ENCODE measurements around the gene SLCO6A1. TPM values are rescaled to one million over a fixed set of nuclear protein-coding genes. Genes with fewer than 3 reads are reported as not detected.

Gene SLCO6A1
- polyA plus RNA-seq, 3 donors, result not detected

DNA sequence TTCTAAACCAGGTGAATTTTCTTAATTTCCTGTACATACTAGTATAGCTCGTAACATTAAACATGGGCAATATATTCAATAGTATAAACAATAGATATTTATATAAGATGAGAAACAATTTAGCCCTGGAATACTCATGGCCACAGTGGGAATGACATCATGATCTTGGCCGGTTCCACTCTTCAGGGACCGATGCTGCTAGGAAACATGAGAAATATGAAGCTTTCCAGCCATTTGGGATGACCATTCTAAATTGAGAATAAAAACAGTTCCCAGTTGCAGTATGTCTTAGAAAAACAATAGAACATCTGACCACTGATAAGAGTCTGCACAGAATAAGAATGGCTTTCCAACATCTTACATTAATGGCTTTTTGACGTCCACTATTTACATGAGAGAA, 33.3 kb upstream of the SLCO6A1 start:
- 100% methylated on average over 2 of the region's 4 CpGs for WGBS (ENCODE audit: insufficient coverage)
- Histone ChIP-seq H3K27me3 (ENCODE audit: control insufficient read depth in 2 of 2, insufficient read depth in 2 of 2, low read length in 2 of 2) (no peaks in the 10 kb centered on the region), H4K20me1 (ENCODE audit: insufficient read depth, low read length) (no peaks in the 10 kb centered on the region), H2AFZ (ENCODE audit: insufficient read depth, low read depth, low read length, poor library complexity, severe bottlenecking) (no peak overlapping the region), H3K9ac (ENCODE audit: insufficient read depth, low read length, poor library complexity, severe bottlenecking) (no peak overlapping the region), H3K36me3 (replicated peaks in 1 of 2; ENCODE audit: control insufficient read depth in 1 of 2, insufficient read depth in 2 of 2, low read length in 2 of 2) (no peaks in the 10 kb centered on the region), H3K4me1 (ENCODE audit: control insufficient read depth in 1 of 2, insufficient read depth in 2 of 2, low read length in 2 of 2) (peaks cover 16 to 21% of the 10 kb centered on the region in 2 donors), H3K9me3 (replicated peaks in 1 of 2; ENCODE audit: control insufficient read depth in 1 of 2, insufficient read depth in 1 of 2, low read length in 2 of 2) (peaks cover 0 to 4% of the 10 kb centered on the region in 2 donors), H3K79me2 (ENCODE audit: insufficient read depth, low read length) (no peaks in the 10 kb centered on the region), H3K4me2 (replicated peaks; ENCODE audit: extremely low read depth, low read length, poor library complexity, severe bottlenecking) (no peak overlapping the region), H3K4me3 (replicated peaks in 1 of 3; ENCODE audit: low read depth in 2 of 3, low read length in 3 of 3) (peak overlapping the region in 1 of 3 experiments; percentile 0), H3K27ac (ENCODE audit: low read depth in 1 of 2, low read length in 2 of 2) (peak overlapping the region in 1 of 2 donors; percentile 3)
- intact Hi-C loops (cut with micrococcal nuclease), result no loop called here
- peaks cover 23% of the 10 kb centered on the region for H3K4me1 Mint-ChIP-seq
- H3K4me3 Mint-ChIP-seq, result no peak overlapping the region
- no peak overlapping the region for H3K27ac Mint-ChIP-seq
- DNase-seq, result no peak
- TF ChIP-seq, protein P1, sequence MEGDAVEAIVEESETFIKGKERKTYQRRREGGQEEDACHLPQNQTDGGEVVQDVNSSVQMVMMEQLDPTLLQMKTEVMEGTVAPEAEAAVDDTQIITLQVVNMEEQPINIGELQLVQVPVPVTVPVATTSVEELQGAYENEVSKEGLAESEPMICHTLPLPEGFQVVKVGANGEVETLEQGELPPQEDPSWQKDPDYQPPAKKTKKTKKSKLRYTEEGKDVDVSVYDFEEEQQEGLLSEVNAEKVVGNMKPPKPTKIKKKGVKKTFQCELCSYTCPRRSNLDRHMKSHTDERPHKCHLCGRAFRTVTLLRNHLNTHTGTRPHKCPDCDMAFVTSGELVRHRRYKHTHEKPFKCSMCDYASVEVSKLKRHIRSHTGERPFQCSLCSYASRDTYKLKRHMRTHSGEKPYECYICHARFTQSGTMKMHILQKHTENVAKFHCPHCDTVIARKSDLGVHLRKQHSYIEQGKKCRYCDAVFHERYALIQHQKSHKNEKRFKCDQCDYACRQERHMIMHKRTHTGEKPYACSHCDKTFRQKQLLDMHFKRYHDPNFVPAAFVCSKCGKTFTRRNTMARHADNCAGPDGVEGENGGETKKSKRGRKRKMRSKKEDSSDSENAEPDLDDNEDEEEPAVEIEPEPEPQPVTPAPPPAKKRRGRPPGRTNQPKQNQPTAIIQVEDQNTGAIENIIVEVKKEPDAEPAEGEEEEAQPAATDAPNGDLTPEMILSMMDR (IDR thresholded peaks at IDR 0.05), result no peak
- no peaks in the 10 kb centered on the region for H3K36me3 Mint-ChIP-seq
- peaks cover 0 to 16% (median 3%) of the 10 kb centered on the region in 7 donors for H3K9me3 Mint-ChIP-seq
- H3K27me3 Mint-ChIP-seq (ENCODE audit: low read depth in 3 of 3), result peaks cover 0 to 1% (median 0%) of the 10 kb centered on the region in 3 donors

- Histone ChIP-seq H3K4me3 (replicated peaks in 1 of 3; ENCODE audit: low read depth in 2 of 3, low read length in 3 of 3) (peak overlapping the region in 1 of 3 experiments; percentile 11), H3K9me3 (replicated peaks in 1 of 2; ENCODE audit: control insufficient read depth in 1 of 2, insufficient read depth in 1 of 2, low read length in 2 of 2) (peaks cover 0 to 4% of the 10 kb centered on the region in 2 donors), H2AFZ (ENCODE audit: insufficient read depth, low read depth, low read length, poor library complexity, severe bottlenecking) (no peak overlapping the region), H4K20me1 (ENCODE audit: insufficient read depth, low read length) (no peaks in the 10 kb centered on the region), H3K27ac (ENCODE audit: low read depth in 1 of 2, low read length in 2 of 2) (peak overlapping the region in 1 of 2 donors; percentile 13), H3K9ac (ENCODE audit: insufficient read depth, low read length, poor library complexity, severe bottlenecking) (no peak overlapping the region), H3K36me3 (replicated peaks in 1 of 2; ENCODE audit: control insufficient read depth in 1 of 2, insufficient read depth in 2 of 2, low read length in 2 of 2) (no peaks in the 10 kb centered on the region), H3K4me1 (ENCODE audit: control insufficient read depth in 1 of 2, insufficient read depth in 2 of 2, low read length in 2 of 2) (peaks cover 16 to 21% of the 10 kb centered on the region in 2 donors), H3K4me2 (replicated peaks; ENCODE audit: extremely low read depth, low read length, poor library complexity, severe bottlenecking) (peak overlapping the region; percentile 48), H3K79me2 (ENCODE audit: insufficient read depth, low read length) (no peaks in the 10 kb centered on the region), H3K27me3 (ENCODE audit: control insufficient read depth in 2 of 2, insufficient read depth in 2 of 2, low read length in 2 of 2) (no peaks in the 10 kb centered on the region)
- H3K4me3 Mint-ChIP-seq, result no peak overlapping the region
- peak overlapping the region; percentile 22 to 91 (median 73) for H3K27ac Mint-ChIP-seq
- no peaks in the 10 kb centered on the region for H3K36me3 Mint-ChIP-seq
- H3K27me3 Mint-ChIP-seq (ENCODE audit: low read depth in 3 of 3), result peaks cover 0 to 1% (median 0%) of the 10 kb centered on the region in 3 donors
- peak; percentile 78 to 90 (median 79) for DNase-seq
- H3K4me1 Mint-ChIP-seq, result peaks cover 23% of the 10 kb centered on the region
- H3K9me3 Mint-ChIP-seq, result peaks cover 0 to 16% (median 3%) of the 10 kb centered on the region in 7 donors
- intact Hi-C loops (cut with micrococcal nuclease), result no loop called here
- WGBS (ENCODE audit: insufficient coverage), result no CpG with 5 or more reads among the region's 1 CpG
- TF ChIP-seq, protein P1 (IDR thresholded peaks at IDR 0.05), result no peak
Observed at GRCh38 chr5:102531506-102531905, 32.7 kb upstream of the SLCO6A1 start.

Measured in CD14-positive monocyte (primary cell).